SW 1271 (cell line): ENCODE results near the gene CAP2.

Experiments used
- DNase-seq, 2 experiments: peaks; one replicate each; lab custom pipeline; 2025; lab: John Stamatoyannopoulos, UW

Gene CAP2

DNA sequence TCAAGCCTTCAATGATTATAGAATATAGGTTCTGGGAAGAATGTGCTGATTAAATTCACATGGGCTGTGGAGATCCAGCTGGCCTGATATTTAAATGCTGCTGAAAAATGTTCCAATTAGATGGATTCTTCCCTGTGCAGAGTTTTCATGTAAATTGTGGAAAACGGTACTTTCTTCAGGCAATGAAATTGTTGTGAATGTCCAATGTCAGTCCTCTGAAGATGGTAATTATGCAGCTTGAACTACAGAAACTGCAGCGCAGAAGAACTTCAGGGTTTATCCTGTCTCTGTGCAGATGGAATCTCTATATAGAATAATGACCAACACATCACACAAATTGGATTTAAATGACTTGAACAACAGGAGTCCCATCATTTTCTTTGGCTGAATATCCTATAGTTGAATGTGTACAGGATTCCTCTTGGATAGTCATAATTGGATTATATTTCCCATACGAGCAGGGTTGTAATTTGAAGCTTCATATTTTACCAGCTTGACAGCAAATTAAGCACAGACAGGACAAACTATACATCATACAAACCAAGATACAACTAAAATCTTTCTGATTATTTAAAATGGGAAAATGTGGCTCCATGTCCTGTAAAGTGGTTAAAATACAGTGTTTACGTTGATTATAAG, 82.3 kb downstream of the CAP2 start:
- no peak for DNase-seq

DNA sequence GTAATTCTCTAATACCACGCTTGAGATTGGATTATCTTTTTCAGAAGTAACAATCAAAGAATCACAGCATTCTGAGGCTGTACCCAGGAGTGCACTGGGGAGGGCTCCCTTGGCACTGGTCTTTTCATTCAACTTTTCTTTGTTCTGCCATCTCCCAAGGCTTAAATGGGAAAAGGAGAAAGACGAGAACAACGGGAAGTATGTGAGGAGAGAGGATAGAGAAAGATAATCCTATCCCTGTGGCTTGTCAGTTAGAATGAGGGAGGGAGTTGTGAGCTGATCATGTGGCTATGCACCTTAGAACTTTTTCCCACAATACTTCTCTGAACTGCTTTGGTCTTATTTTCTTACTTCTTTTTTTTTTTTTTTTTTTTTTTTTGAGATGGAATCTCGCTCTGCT, 83.1 kb downstream of the CAP2 start:
- DNase-seq: no peak

DNA sequence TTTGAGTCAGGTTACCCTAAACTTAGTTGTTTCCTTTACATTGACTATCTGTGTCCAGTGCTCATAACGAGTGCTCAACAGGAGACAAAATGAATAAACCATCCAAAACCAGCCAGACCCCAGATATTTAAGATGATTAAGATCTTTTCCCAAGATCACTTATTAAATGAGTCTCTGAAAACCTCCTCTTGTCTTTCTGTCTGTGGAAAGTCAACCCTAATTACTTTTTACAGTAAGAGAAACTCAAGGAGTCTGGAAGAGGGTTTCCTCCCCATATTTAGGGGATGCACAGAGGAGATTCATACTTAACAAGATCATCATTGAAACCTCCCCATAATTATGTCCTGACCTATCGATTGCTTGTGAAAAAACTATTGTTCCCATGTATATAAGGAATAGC, 84.0 kb downstream of the CAP2 start:
- DNase-seq: no peak

DNA sequence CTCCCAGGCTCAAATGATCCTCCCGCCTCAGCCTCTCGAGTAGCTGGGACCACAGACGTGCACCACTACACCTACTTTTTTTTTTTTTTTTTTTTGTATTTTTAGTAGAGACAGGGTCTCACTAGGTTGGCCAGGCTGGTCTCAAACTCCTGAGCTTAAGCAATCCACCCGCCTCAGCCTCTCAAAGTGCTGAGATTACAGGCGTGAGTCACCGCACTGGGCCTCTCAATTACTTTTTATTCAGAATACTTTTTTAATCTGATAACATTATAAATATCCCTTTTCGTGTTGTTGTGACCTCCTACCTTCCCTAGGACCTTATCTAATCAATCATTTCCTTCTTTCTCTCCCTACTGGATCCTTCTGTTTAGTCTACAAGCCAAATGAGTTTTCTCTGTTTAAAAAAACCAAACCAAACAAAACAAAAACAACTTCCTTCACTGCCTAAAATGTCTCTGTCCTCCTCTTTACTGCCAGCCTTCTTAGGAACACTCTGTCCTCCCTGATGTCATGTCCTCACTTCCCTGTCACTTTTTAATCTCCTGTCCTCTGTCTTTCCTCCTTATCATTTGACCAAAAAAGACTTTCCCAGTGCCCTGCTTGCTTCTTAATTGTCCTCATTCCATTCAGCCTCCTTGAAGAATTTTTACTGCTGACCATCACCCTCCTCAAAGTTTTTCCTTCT, 85.0 kb downstream of the CAP2 start:
- no peak for DNase-seq

DNA sequence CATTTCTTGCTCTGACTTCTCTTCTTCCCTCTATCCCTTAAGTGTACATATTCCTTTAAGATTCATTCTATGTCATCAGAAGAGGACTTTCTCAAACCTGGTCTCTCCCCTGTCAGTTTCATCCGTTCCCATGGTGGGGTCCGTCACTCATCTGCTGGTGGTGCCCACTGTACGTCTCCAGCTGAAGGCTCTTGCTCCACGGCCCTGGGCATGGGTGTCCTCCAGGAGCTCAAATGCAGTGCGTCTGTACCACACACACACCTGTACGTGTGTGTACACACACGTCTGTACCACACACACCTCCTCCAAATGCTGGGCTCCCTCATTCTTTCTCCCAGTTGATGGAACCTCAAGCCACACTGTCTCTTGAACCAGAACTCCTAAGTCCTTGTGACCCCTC, 85.6 kb downstream of the CAP2 start:
- no peak for DNase-seq

DNA sequence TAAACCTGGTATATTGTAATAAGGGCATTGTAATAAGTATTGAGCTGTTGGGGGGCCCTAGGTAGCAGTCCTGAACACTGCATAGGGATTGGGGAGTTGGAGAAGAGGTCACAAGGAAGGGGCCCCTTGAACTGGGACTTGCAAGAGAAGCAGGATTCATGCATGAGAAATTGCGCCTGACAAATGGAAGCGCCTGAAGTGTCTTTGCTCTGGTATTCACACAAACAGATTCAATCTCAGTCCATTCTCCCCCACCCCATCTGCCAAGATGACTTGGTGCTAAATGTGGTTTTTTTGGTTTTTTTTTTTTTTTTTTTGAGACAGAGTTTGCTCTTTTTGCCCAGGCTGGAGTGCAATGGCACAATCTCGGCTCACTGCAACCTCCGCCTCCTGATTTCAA, 87.1 kb downstream of the CAP2 start:
- no peak for DNase-seq

DNA sequence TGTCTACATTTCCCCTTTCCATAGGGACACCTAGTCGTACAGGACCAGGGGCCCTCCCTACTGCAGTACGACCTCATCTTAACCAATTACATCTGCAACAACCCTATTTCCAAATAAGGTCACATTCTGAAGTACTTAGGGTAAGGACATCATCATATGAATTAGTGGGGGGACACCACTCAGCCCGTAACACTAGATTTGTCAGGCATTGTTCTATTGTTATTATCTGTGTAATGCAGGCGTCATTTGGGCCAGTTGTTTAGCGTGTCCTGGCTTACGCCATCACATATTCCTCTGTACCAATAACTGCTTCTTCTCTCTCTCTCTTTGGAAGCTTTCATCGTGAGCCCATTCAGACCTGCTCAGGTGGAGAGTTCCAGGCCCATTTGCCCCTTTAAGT, 89.3 kb downstream of the CAP2 start:
- DNase-seq: no peak

DNA sequence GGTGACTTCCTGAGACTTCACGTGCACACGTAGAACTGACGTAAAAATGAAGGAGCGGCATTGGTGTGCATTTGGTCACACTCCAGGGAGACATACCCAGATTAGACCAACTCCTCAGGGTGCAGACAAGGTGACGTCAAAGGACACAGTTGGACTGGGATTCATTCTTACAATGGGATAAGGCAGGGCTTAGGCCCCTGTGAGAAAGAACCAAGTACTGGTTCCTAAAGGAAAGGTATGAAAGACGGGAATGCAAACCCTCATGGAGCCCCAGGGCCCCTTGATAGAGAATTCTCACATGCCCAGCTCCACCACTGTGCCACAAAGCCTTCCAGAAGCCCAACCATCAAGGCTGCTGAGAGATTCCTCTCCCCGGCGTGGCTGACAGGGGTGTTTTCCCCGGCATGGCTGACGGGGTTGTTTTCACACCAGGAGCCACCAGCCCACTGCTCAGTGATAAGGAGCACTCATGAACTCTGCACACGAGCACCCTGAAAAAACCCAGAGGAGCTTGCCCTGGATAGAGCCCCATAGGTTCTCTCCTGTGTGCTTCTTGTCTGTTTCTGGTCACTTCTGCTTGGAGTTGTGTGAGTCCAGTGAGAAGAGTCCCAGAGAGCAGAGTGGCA, 90.1 kb downstream of the CAP2 start:
- no peak for DNase-seq

DNA sequence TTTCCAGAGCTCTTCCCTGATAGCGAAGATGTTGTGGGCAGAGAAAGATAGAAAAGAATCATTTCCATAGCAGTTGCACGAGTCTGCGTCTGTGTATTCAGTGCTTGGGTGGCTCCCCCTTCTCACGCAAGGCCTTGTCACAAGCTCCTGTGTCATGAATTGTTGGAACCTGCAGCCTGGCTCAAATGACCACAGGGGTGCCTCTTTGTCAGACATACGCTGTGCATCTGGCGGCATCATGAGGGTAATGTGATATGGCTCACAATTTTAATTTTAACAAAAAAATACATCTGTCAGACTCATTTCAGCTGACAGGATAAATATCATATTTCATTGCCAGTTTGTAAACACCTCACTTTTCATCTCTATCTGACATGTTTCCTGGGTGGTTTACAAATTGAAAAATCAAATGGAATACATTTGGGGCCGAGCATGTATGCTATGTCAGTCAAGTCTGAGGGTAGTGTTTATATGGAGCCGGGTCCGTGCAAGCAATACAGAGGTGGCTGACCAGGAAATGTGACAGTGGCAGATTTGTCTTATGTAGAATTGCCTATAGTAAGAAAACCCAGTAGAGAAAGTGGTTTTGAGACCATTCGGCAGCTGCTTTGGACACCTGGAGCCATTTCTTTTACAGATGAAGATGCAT, 90.9 kb downstream of the CAP2 start:
- no peak for DNase-seq

DNA sequence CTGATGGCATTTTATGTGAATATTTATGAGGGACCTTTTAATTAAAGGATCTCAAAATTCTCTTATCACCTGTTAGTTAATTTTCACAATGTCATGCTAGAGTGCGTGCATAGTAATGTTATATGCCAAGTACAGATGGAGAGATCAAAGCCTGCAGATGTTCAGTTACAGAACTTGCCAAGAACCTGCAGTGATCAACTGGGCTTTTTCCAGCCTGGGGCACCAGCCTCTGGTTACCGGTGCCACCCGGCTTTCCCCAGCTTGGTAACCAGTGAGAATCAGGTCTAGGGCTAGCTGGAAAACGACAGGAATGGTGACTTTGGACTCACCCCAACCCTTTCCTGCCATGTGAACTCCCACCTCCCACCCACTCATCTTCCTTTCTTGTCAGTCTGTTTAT, 91.8 kb downstream of the CAP2 start:
- DNase-seq: no peak

DNA sequence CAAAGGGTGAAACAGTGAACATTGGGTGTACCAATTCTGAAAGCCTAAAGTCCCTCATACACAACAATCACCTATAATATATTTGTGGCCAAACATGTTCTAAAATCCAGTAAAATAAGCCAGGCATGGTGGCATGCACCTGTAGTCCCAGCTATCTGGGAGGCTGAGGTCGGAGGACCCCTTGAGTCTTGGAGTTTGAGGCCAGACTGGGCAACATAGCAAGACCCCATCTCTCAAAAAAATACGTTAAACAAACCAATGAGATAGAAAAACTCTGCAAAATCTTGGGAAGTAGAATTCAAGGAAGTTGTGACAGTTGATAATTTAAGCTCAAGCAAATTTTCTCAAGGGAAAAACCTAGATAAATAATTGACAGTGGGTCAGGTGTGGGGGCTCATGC, 92.6 kb downstream of the CAP2 start:
- no peak for DNase-seq

DNA sequence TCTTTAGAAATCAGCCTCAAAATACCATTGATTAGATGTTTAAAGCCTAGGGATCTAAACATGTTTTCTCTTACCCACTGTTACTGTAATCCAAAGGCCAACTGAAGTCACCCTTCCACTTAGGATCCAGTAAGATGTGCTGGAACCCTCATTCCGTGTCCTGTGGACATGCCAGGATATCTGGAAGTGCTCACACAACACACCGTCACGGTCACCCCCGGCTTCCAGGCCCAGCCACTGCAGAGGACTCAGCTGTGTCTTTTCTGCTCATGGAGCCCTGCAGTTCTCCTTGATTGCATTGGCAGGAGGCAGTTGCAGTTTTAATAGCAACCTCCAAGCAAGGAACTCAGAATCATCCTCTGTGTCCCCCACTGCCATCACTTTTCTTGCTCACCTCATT, 93.3 kb downstream of the CAP2 start:
- DNase-seq: no peak

DNA sequence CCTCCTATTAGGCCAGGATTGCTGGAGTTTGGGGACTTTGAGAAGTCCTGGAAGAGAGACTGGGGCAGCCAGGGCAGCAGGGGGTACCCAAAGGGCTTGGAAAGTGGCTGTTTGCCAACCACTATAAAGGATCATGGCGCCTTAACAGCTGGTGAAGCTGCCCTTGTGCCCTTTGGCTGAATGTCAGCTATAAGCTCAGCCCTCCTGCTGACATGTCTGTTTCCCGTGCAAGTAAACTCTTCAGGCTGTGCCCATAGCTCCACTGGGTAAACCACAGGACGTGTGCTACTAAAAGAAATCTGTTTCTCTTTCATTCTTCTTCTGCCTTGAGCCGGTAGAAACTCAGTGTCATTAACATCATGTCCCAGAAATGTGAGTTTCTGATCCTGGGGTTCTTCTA, 97.3 kb downstream of the CAP2 start:
- no peak for DNase-seq

DNA sequence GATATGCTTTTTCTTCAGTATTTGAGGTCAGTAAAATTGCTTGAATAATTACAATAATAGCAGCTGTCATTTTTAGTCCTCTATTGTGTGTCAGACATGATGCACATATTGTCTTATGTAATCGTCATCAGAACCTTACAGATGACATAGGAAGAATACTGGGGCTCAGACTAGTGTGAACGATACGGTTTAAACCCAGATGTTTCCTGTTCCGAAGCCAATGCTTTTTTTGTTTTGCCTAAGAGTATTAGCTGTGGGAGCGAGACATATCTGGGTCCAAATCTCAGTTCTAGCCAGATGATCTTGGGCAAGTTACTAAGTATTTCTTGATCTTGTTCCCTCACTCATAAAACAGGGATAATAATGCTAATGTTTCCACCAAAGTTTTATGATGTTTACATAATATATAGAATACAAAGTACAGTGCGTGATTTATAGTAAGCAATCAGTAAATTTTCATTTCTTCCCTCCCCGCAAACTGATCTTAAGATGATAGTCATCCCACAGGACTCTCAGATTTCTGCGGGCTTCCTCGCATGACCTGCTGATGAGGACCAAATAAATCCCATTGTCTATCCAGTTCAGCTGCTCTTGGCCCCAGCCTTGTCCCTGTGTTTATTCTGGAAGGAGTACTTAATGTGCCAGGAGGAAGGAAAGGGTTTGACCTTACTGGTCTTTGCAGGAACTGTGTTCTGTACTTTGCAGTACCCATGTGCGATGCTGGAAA, 98.2 kb downstream of the CAP2 start:
- DNase-seq: no peak

DNA sequence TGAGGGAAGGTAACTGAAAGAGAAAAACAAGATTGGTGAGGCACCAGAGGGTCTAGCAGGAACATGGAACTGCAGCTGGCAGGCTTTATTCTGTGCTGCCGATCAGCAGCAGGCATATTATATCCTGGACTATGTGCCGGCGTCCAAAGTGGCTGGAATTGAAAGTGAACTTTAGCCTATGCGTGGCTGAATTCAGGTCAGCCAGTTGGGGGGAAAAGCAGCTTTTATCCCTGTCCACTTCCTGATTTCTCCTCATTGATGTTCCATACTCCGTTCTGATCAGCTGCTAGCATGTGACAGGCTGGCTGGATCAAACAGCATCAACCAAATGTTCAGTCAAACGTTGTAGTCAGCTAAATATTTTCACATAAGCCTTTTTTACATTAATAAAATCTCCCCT, 99.0 kb downstream of the CAP2 start:
- DNase-seq: no peak

DNA sequence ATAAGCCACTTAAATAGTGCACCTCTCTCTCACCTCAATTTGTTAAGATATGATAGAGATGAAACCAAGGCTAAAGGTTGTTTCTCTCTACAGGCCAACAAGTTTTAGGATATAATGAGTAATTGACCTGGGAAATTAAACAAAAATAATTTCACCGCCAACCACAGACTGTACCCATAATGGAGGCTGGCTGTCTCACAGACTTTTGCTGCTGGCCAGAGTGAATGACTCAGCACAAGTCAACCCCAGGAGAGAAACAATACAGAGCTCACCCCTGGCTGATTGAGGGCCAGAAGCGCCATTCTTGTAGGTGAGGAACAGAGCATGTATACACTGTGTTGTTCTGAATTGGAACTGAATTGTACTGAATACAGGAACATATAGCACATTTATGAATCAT, 99.9 kb downstream of the CAP2 start:
- DNase-seq: no peak

DNA sequence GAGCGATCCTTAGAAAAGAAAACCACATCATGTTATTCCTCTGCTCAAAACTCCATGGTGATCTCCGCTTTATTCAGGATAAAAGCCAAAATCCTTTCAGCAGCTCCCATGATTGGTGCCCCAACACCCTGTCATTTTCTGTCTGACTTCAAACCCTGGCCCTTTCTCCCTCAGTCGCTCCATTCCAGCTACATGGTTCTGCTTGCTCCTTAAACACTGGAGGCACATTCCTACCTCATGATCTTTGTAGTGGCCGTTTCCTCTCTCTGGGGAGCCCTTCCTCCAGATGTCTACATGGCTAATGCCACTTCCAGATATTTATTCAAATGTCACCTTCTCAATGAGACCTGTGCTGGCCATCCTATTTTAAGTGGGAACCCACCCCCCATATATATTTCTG, 100.8 kb downstream of the CAP2 start:
- no peak for DNase-seq

DNA sequence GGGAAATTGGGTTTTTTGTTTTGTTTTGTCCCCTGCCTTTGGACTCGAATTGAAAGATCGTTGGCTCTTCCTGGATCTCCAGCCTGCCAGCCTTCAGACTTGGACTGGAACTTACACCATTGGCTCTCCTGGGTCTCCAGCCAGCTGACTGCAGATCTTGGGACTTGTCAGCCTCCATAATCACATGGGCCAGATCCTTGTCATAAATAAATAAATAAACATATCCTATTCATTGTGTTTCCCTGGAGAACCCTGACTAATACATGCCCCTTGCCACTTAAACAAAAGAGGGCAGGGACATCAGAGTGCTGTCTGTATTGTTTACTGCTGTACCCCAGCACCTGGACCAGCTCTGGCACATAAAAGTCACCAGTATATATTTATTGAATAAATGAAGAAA, 101.5 kb downstream of the CAP2 start:
- DNase-seq: no peak

DNA sequence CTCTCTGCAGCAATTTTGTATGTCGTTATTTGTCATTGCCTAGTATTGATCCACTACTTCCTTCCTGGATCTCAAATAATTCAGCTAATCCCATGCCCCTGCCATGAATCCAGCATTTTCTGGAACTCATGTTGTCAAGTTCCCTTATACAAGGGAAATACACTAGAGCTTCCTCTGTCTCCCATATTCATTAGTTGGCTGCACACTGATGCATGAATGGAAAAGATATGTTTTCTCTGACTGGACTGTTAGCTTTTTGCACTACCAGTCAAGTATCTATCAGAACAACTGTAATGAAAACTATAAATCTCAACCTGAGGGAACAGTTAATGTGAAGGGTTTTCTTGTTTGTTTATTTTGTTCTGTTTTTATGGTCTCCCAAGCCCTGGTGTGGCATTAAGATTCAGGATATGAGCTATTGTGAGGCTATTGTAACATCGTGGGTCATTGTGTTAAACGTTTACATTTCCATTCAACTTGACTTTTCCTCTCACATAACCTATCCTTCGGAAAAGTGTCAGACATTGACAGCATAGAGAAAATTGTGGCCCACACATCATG, 104.2 kb downstream of the CAP2 start:
- no peak for DNase-seq

DNA sequence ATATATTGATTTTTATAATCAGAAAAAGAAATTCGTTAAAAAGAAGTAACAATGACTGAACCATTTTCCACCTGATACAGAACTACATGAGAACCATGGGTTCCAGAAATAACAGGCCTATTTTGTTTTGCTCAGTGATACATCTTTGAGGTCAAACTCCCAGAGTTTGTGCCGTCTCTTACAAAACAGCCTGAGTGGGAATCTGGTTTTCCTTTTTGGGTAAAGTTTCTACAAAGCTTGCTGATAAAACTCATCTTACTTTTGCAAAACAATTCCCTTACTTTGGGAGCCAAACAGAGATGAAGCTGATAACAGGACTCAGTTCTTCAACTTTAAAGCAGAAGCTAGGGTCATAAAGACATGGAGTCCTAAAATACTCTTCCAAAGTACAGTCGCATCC, 108.0 kb downstream of the CAP2 start:
- no peak for DNase-seq

DNA sequence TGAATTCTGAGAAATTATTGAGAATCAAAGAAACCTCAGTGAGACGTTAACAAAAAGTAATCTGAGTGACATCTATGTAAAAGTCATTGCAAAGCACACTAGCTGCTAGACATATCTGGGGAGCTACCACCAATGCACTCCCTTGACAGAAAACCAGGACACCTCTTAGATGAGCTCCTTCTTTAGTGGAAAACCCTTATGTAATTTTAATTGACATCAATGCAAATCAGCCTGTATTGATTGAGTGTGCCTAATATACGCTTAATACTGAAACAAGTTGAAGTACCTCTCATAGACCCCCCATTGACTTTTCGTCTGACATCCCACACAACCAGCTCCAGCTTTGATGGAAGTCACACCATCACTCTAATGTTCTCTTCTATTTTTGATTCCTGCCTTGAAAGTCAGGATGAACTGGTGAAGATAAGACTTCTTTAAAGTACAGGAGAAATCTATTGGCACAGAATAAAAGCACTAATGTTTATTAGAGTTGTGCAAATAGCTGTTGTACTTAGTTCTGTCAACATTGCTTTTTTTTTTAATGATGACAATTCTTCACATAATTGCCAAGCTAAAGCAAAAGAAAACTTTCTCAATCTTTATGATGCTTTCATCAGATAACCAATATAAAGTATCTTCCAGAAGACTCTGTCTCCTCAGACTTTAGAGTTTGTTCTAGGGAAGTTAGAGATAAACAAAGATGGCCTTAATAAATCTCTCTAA, 108.7 kb downstream of the CAP2 start:
- no peak for DNase-seq

DNA sequence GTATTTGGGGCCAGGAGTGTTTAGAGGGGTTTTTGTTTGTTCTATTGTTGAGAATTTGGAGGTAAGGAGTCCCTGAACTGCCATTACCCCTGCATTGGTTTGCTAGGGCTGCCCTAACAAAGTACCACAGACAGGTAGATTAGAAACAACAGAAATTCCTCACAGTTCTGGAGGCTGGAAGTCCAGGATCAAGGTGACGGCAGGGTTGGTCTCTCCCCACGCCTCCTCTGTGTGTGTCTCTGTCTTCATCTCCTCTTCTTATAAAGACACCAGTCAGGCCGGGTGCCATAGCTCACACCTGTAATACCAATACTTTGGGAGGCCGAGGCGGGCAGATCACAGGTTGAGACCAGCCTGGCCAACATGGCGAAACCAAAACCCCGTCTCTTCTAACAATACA, 109.7 kb downstream of the CAP2 start:
- DNase-seq: no peak
